Hepatocyte (in vitro differentiated cells): ENCODE results near the gene POLR3C.

Source experiments
- CTCF ChIP-seq: fragments of 200-600 bp; sonication (generic); IDR thresholded peaks from 2 replicates; pipeline ENCODE4 v1.5.1; 2016; ENCODE audit warnings: antibody characterized with exemption, mild to moderate bottlenecking; ENCODE audit not compliant: poor library complexity
- EZH2 ChIP-seq: fragments of 200-600 bp; sonication (generic); IDR thresholded peaks from 2 replicates; pipeline ENCODE4 v1.6.1; 2016; ENCODE audit warnings: antibody characterized with exemption, mild to moderate bottlenecking, borderline replicate concordance
- EZH2phosphoT487 ChIP-seq: fragments of 200-600 bp; sonication (generic); IDR thresholded peaks from one replicate; pipeline ENCODE4 v1.6.1; 2018; ENCODE audit warnings: antibody characterized with exemption, mild to moderate bottlenecking, low read depth, moderate library complexity; ENCODE audit not compliant: unreplicated experiment, severe bottlenecking

GRCh38 chr1:145855426-145855948 lies 31.5 kb downstream of the POLR3C start:
- no peak for TF ChIP-seq CTCF
- TF ChIP-seq EZH2phosphoT487, result no peak
- TF ChIP-seq EZH2, result no peak
